GM12891 (cell line): ENCODE measurements around the gene MCTP1.

Source experiments
- POLR2A ChIP-seq: IDR thresholded peaks from 2 replicates; pipeline ENCODE4 v1.6.1; 2011; ENCODE audit warnings: low read depth, low read length, control low read depth
- POLR2AphosphoS5 ChIP-seq: IDR thresholded peaks from 2 replicates; pipeline ENCODE4 v1.6.1; 2011; ENCODE audit warnings: low read depth, low read length, control low read depth
- SPI1 ChIP-seq: IDR thresholded peaks from 2 replicates; pipeline ENCODE4 v1.6.1; 2011; ENCODE audit warnings: low read depth, low read length, control low read depth
- TAF1 ChIP-seq: IDR thresholded peaks from 2 replicates; pipeline ENCODE4 v1.6.1; 2011; ENCODE audit warnings: low read depth, low read length, control low read depth

GRCh38 chr5:94694671-94695070 lies 590.2 kb downstream of the MCTP1 start:
- no peak for TF ChIP-seq POLR2AphosphoS5
- no peak for TF ChIP-seq POLR2A
- no peak for TF ChIP-seq SPI1
- no peak for TF ChIP-seq TAF1
